OCI-LY7 (cell line): ENCODE data around the gene CYBB.

Experiments
- EZH2phosphoT487 ChIP-seq: fragments of 200-600 bp; sonication (generic); IDR thresholded peaks from 2 replicates; pipeline ENCODE4 v1.6.1; 2018; ENCODE audit warnings: low read depth, borderline replicate concordance, mild to moderate bottlenecking, mixed run types, antibody characterized with exemption, low read length, moderate library complexity, mixed read lengths
- TF ChIP-seq, protein P1 (sequence below): fragments of 200-600 bp; sonication (generic); conservative IDR thresholded peaks from 2 replicates; pipeline ENCODE4 v1.5.1; 2014; ENCODE audit warnings: mild to moderate bottlenecking, antibody characterized with exemption, low read length, moderate library complexity, mixed read lengths

DNA sequence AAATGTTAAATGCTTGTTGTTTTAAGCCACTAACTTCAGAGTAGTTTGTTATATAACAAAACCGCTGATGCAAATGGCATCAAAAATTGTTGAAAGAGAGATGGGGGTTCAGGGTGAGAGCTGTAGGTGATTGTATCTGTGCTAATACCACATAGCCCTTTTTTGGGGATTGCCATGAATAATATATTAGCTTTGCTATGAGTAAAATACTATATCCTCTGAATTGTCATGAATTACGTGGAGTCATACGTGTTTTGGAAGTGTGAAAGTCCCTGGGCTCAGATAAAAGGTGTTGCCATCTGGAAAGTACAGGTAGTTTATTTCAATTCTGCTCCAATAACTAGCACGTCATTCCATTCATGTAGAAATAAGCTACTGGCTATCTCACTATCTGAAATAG, 36.9 kb downstream of the CYBB start:
- TF ChIP-seq, protein P1, sequence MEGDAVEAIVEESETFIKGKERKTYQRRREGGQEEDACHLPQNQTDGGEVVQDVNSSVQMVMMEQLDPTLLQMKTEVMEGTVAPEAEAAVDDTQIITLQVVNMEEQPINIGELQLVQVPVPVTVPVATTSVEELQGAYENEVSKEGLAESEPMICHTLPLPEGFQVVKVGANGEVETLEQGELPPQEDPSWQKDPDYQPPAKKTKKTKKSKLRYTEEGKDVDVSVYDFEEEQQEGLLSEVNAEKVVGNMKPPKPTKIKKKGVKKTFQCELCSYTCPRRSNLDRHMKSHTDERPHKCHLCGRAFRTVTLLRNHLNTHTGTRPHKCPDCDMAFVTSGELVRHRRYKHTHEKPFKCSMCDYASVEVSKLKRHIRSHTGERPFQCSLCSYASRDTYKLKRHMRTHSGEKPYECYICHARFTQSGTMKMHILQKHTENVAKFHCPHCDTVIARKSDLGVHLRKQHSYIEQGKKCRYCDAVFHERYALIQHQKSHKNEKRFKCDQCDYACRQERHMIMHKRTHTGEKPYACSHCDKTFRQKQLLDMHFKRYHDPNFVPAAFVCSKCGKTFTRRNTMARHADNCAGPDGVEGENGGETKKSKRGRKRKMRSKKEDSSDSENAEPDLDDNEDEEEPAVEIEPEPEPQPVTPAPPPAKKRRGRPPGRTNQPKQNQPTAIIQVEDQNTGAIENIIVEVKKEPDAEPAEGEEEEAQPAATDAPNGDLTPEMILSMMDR: no peak
- TF ChIP-seq EZH2phosphoT487: no peak
